ENCODE data around the gene USH1C. TPM values are rescaled to one million over a fixed set of nuclear protein-coding genes. Genes with fewer than 3 reads are reported as not detected.

USH1C gene
- total and polyA plus RNA-seq, 9 of the 15 experiments (the other 6 are each of a cell fraction or from before 2014, with no cell fraction given), result 0.04 TPM; not detected in 8

- TF ChIP-seq REST (IDR thresholded peaks at IDR 0.05; ENCODE audit: borderline replicate concordance) (no peak), REST (CRISPR knock-in tag; IDR thresholded peaks at IDR 0.05; ENCODE audit: low read depth) (no peak), ZNF436 (CRISPR knock-in tag; IDR thresholded peaks at IDR 0.05) (no peak)
Measured at GRCh38 chr11:17579451-17579850, 35.2 kb upstream of the USH1C start (continued).
